Brain pericyte (primary cell): ENCODE measurements around the gene MPRIP.
"Not testable (repeated sequence)": the region's sequence is repeated elsewhere in the genome, so short reads cannot be mapped to it uniquely, and the experiment has no call there.

Experiments
- DNase-seq: peaks from one replicate; pipeline ENCODE4 v3.0.0-alpha.2; 2012; ENCODE audit warnings: low read depth, low spot score

Gene MPRIP

DNA sequence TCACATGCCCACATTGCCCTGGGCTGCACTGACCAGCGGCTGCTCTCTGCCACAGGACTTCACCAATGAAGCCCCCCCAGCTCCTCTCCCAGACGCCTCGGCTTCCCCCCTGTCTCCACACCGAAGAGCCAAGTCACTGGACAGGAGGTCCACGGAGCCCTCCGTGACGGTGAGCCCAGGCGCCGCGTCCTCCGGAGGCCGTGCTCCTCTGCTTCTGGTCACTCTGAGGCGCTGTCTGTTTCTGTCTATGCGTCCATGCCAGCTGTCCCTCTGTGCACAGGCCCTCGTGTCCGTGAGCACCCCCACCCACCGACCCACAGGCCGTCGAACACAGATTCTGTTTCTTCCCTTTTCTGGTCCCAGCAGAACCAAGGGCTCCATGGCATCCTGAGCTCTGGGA, 101.2 kb downstream of the MPRIP start:
- DNase-seq = no peak

- DNase-seq = no peak
Measured at GRCh38 chr17:17144061-17144460, 101.8 kb downstream of the MPRIP start.

DNA sequence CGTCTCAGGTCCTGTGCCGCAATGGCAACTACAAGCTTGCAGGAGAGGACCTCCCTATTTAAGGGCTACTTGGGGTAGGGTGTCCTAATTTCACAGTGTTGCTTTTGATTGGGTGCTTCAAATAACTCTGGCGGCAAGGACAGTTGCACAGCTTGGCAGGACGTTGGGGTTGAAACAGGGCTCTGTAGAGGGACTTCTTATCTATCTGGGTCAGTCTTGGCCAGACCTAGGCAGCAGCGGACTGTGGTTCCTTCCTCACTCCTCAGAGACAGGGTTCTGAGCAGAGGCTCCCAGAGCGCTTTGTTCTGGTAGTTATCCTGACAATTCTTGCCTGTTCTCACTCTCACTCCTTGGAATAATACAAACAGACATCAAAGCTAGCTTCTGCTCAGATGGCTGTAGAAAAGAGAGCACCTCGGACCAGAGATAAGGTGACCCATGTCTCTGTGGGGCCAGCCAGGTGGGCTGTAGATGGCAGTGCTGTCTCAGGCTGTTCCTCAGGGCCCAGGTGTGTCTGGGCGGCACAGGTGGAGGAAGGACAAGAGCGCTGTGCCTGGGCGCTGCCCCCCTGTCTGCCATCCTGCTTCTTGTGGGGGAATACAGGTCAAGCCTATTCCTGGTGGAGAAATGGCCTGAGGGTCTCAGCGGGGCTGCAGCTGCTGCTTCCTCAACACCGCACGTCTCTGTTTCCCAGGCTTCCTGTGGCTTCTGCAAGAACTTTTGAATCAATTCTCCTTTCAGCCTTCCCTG, 102.8 kb downstream of the MPRIP start:
- no peak for DNase-seq

- no peak for DNase-seq
Measured at GRCh38 chr17:17146786-17147406, 104.6 kb downstream of the MPRIP start.

DNA sequence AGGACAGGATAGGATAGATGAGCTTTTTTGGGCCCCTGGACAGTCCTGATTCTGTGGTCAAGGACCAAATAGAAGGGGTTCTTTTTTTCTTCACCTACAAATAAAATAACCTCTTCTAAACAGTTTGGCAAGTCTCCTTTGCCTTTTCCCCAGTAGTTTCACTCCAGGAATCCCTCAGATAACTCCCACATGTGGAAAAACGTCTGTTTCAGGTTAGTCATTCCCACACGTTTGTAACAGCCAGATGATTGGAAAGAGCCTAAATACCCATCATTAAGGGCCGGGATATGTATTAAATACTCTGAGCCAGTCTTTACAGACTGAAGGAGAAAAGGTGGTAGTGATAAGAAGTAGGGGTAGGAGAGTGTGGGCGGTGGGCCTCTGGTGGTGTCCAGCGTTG, 105.6 kb downstream of the MPRIP start:
- DNase-seq = no peak

DNA sequence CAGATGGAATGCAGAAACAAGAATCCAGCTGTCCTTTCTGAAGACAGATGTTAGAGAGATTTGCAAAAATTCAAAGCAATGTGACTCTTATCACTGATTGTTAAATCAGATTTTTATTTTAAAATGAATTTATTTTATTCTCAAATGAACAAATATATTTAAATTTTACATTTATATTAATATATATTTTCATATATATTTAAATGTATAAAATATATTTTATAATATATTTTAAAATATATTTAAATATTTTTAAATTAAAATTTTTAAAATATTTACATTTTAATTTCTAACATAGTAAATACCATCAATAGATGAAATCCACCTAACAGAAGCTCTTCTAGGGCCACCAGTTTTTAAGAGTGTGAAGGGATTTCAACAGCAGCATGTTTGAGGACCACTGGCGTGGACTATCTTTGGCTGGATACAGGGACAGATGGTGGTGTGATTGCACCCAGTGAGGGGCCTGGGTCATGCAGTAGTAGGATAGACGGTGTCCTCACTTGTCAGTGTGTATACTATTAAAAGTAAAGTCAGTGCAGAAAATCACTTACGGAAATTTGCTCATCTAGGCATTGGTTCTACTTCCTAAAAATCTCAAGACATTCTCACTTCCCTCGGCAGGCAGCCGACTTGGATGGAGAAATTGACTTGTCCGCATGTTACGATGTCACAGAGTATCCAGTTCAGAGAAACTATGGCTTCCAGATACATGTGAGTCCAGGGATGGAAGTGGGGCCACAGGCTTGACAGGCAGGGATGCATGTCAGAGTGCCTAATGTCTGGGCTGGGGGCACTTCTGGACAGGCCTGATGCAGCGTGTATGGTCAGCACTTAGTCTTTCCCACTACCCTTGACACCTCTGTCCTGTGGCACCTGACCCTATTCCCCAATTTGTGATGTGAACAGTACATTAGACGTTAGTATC, 107.5 kb downstream of the MPRIP start:
- no peak for DNase-seq

GRCh38 chr17:17150448-17150800, 108.2 kb downstream of the MPRIP start:
- no peak for DNase-seq

DNA sequence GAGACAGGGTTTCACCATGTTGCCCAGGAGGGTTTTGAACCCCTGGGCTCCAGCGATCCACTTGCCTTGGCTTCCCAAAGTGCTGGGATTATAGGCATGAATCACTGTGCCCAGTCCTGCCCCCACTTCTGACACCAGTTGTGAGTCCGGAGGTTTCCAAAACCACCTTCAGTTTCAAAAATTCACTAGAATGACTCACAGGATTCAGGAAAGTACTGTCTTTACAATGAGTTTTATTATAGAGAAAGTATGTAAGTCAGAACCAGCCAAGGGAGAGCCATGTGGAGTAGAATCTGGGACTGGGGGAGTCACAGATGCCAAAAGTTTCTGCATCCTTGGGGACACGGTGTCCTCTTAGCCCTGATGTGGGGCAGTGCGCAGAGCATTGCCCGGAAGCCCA, 108.8 kb downstream of the MPRIP start:
- no peak for DNase-seq

DNA sequence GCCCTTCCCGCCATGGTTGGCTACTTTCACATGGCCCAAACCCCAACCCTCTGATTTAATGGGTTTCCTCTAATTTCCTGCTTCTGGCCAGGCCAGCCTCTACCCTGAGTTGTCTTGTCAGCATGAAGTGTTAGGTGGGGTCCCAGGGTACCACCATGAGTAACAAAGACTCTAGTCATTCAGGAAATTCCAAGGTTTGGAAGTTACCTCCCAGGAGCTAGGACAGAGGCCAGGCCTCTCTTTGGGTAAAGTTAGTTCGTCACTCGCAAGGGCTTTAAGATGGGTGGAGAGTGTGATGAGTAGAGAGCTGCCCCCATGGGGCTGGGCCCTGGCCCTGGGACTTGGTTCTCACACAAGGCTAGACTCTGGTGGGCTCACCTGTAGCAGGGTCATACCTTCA, 109.3 kb downstream of the MPRIP start:
- no peak for DNase-seq

DNA sequence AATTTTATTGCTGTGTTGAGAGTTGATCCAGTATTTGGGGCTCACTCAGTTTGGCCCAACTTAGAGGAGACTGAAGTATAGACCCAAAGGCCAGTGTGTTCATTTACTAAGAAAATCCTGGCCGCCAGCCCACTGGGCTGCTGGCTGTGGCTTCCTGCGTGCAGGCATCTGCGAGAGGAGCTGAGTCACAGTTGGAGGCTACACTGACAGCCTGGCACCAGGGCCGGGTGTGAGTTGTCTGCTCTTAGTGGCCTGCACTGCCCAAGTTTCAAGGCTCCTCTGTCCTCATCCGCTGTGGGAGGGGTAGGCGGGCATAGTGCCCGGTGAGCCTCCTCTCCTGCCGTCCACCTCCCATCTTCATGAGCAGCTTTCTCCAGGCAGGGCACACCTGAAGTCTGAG, 109.7 kb downstream of the MPRIP start:
- peak; percentile 51 for DNase-seq

DNA sequence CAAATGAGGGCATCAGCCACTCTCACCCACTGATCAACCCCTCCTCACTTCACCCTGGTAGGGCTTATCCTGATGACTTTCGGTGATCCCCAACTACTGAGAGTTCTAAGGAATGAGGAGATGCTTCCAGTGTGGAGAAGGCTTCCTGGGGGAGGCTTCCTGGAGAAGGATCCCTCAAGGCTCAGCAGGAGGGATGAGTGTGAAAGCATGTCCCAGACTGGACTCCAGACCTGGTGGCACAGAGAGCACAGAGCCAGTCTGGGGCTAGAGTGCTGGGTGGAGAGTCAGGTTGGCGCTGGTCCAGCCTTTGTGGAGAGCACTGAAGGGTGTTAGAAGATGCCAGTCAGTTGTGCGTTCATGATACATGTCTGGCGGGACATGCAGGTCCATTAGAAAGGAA, 110.1 kb downstream of the MPRIP start:
- DNase-seq = no peak

DNA sequence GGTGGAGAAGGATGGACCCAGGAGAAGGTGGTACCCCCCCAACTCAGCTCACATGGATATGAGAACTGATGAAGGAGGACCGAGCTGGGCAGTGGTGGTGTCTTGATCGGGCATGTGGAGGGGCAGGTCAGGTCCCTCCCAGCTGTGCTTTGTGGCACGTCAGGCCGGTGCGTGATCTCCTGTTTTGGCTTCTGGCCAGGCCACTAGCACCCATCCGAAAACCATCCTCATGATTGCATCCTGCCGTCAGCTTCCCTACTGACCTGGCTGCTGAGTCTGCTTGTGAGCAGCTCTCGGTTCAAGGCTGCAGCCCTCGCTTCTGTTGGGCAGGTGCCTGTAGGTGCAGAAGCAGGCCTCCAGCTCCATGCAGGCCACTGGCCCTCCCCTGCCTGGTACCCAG, 110.8 kb downstream of the MPRIP start:
- no peak for DNase-seq

GRCh38 chr17:17153709-17154108, 111.5 kb downstream of the MPRIP start:
- no peak for DNase-seq

- no peak for DNase-seq
Measured at GRCh38 chr17:17154556-17154955, 112.3 kb downstream of the MPRIP start.

DNA sequence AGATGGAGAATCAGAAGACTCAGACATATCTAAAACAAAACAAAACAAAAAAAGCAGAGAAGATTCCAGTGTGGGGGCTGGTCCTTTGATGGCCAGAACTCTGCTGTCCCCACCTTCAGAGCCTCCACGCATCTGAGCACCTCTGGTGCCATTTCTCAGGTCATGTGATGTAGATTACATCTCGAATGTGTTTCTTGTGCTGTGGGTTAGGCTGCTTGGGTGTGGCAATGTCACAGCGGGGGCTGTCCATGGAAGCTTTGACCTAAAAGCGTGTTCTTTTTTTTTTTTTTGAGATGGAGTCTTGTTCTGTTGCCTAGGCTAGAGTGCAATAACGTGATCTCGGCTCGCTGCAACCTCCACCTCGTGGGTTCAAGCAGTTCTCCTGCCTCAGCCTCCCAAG, 112.7 kb downstream of the MPRIP start:
- DNase-seq = no peak

DNA sequence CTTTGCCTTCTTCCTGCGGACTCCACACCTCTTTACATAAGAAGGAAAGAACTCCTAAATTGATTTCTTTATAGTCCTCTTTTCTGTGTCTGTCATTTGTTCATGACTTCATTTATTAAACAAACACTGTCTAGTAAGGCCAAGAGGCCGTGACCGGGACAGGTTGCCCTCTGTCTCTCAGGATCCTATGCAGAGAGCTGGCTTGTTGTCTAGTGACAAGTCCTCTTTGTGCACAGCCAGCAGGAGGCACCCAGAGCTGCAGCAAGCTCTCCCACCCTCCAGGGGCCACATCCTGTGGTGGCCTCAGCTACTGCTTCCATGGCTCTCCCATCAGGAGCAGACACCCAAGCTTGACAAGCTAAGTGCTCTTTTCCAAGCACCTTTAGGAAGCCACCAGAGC, 113.3 kb downstream of the MPRIP start:
- DNase-seq = no peak

DNA sequence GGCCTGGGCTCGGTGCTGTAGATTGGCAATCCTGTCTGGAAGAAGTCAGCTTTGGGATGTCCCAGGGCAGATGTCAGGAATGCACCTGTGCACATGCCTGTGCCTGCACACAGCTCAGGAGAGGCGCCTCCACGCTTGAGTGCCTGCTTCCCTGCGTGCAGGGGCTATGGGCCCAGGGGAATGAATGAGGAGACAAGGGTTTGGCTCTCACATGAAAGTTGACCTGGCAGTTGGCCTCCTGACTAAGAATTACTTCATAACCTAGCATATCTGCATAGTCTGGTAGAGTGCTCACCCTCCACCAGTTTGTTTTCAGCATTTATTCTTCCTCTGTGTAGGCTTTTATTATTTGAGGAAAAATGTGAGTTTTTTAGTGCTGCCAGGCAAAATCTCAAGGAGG, 113.8 kb downstream of the MPRIP start:
- no peak for DNase-seq

GRCh38 chr17:17156511-17156910, 114.3 kb downstream of the MPRIP start:
- DNase-seq = no peak

DNA sequence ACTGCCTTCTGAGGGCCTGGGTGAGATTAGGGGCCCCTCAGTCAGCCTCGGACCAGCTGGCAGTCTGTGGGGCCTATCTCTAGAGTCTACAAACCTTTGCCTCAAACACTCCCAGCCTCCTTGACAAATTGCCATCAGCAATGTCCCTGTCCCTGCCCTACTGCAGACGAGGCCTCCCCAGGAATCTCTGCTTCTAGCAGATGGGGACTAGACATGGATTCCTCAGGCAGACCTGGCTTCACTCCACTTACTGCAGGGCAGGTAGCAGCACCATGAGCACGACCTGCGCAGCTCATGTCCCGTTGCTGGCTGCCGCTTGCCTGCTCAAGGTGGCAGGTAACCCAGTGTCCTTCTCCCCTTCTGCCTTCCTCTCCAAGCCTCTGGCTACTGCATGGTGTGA, 114.8 kb downstream of the MPRIP start:
- DNase-seq = no peak

DNA sequence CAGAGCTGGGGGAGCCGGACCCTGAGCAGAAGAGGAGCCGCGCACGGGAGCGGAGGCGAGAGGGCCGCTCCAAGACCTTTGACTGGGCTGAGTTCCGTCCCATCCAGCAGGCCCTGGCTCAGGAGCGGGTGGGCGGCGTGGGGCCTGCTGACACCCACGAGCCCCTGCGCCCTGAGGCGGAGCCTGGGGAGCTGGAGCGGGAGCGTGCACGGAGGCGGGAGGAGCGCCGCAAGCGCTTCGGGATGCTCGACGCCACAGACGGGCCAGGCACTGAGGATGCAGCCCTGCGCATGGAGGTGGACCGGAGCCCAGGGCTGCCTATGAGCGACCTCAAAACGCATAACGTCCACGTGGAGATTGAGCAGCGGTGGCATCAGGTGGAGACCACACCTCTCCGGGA, 116.2 kb downstream of the MPRIP start:
- DNase-seq = not testable (repeated sequence)

DNA sequence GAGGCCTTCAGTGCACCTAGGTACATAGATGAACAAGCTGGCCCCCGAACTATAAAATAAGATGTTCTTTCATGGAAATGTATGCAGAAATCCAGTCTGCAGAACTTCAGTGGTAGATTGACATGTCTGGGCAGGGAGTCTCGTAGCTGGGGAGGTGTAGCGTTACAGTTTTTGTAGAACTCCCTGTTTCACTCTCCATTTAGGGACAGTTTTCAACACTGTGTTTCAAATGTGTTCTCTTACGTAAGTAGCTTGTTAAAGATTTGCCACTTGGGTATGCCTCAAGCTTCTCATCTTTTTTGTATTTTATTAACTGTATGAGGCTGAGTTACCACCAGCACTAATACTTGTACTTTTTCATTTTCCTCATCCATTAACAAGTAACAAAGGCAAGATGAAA, 117.3 kb downstream of the MPRIP start:
- no peak for DNase-seq

GRCh38 chr17:17161121-17161520, 118.9 kb downstream of the MPRIP start:
- DNase-seq = no peak

GRCh38 chr17:17161759-17162158, 119.5 kb downstream of the MPRIP start:
- no peak for DNase-seq
